SK-MEL-5 (cell line): ENCODE results near the gene TFAP2C. TPM values are rescaled to one million over a fixed set of nuclear protein-coding genes. Genes with fewer than 3 reads are reported as not detected.
"Not testable (repeated sequence)": the region's sequence is repeated elsewhere in the genome, so short reads cannot be mapped to it uniquely, and the experiment has no call there.

Experiments used
- DNase-seq: peaks from one replicate; pipeline ENCODE4 v3.0.0-alpha.2; 2016; ENCODE audit warnings: low read depth, low spot score
- in situ Hi-C: cut with HindIII; loops from 2 replicates; pipeline ENCODE4 v1.10.0; 2016; ENCODE audit warnings: low sequenced_read_pairs, high pct_unique_total_duplicates, low pct_unique_long_range_greater_than_20kb
- total RNA-seq: library from RNA; depleted of rRNA; stranded (reverse); fragments of >200 nt; shearing (Covaris generic); gene quantifications from 2 replicates; pipeline ENCODE4 v1.2.3, GENCODE V29; 2014

The TFAP2C gene
- total RNA-seq, 1 experiment from 2014 or later = 2.0 TPM

GRCh38 chr20:56608376-56608775 lies 20.7 kb upstream of the TFAP2C start:
- in situ Hi-C loops = no loop called here

GRCh38 chr20:56609321-56609720 lies 19.8 kb upstream of the TFAP2C start:
- no peak for DNase-seq
- in situ Hi-C loops = no loop called here

More at GRCh38 chr20:56608376-56608775, 20.7 kb upstream of the TFAP2C start:
- DNase-seq = no peak

DNA sequence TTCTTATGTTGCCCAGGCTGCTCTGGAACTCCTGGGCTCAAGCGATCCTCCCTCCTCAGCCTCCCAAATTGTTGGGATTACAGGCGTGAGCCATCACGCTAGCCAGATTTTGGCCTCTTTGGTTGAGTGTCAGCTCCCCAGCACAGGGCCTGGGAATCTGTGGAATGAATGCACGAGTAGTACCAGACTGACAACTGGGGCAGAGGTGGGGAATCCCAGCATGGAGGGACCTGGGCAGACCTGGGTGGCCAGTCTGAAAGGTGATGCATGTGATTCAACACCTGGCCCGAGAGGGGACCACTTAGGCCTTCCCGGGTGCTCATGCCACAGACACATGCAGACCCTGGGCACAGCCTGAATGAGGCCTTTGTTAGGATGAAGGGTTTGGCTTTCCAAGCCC lies 19.0 kb upstream of the TFAP2C start:
- DNase-seq = no peak
- in situ Hi-C loops = no loop called here

DNA sequence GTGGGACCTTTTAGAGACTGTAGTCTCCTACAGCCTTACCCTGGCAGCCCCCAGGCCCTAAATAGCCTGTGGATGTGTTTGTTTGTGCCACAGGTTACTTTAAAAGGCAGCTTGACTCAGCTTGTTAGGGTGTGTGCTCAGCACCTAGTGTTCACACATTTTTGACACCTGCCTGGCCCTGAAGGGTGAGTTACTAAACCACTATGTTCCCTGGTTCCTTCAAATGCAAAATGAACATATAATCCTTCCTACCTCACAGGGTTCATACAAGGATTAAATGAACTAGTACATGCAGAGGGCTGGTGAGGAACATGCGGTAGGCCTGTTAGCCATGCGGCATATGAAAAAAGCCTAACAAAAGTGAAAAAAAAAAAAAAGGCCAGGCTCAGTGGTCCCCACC lies 14.9 kb upstream of the TFAP2C start:
- in situ Hi-C loops = no loop called here

DNA sequence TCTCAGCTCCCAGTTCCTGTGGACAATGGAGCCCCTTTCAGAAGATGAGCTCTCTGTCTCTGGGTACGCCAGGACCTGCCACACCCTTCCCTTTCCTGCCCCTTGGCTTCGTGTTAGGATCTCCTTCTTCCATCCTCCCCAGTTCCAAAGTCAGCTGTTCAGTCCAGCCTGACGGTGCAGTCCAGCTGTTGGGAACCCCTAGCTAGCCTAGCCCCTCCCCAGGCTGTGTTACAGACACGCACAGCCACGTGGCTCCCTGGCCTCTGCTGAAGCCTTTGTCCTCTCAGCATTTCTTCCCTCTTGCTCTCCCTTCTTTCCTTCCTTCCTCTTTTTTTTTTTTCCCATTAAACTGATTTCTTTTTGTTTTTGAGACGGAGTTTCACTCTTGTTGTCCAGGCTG lies 12.4 kb upstream of the TFAP2C start:
- DNase-seq = peak; percentile 52
- in situ Hi-C loops = no loop called here

More for the DNA sequence above, 14.9 kb upstream of the TFAP2C start:
- DNase-seq = no peak

- DNase-seq = no peak
- in situ Hi-C loops = no loop called here
These were observed 11.6 kb upstream of the TFAP2C start for GRCh38 chr20:56617489-56617888.

DNA sequence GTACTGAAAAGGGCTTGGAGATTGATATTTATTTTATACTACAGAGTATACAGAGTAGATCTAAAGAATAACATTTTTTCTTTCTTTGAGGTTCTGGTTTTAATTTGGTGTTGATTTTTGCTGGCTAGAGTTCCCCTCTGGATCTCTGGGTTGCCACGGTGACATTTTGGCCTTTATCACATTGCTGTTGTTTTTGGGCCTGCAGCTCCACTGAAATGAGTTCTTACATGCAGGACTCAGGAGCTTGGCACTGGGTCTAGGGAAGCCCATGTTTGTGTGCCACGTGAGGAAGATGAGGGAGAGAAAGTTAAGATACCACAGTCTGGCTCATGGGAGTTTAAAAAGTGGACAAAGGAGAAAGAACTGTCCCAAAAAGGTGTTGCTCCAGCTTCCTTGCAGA lies 7.4 kb upstream of the TFAP2C start:
- in situ Hi-C loops = no loop called here

DNA sequence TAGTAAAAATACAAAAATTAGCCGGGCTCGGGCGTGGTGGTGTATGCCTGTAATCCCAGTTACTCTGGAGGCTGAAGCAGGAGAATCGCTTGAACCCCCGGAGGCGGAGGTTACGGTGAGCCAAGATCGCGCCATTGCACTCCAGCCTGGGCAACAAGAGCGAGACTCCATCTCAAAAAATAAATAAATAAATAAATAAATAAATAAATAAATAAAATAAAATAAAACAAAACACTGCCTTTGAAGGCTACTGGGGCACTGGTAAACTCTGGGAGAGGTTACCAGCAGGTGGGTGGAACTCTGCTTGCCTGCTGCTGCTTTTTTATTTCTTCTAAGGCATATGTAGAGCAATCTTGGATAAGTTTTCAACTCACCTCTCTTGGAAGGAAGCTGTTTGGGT lies 5.2 kb upstream of the TFAP2C start:
- DNase-seq, in situ Hi-C loops: not testable (repeated sequence)

More for the DNA sequence above, 7.4 kb upstream of the TFAP2C start:
- no peak for DNase-seq

- in situ Hi-C loops = no loop called here
- DNase-seq = no peak
These were observed 4.1 kb upstream of the TFAP2C start for GRCh38 chr20:56624786-56625681.

DNA sequence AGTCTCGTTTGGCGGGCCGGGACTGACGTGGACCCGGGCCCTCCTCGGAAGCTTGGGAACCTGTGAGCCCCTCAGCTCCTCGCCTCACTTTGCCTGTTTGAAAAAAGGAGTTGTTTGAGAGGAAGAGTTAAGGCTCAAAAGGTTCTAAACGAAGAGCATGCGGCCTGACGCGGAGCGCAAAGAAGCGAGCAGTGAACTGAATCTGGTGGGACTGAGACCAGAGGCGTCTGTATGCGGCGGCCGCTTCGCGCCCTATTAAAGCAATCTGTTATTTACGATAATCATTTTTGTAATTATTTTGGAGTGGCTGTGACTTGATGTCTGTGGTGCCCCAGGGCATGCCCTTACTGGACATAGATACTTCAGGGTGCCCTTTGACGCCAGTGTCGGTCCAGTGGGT lies 3.3 kb upstream of the TFAP2C start:
- in situ Hi-C loops = no loop called here
- no peak for DNase-seq

- in situ Hi-C loops = no loop called here
These were observed 2.6 kb upstream of the TFAP2C start for GRCh38 chr20:56626367-56627121.

DNA sequence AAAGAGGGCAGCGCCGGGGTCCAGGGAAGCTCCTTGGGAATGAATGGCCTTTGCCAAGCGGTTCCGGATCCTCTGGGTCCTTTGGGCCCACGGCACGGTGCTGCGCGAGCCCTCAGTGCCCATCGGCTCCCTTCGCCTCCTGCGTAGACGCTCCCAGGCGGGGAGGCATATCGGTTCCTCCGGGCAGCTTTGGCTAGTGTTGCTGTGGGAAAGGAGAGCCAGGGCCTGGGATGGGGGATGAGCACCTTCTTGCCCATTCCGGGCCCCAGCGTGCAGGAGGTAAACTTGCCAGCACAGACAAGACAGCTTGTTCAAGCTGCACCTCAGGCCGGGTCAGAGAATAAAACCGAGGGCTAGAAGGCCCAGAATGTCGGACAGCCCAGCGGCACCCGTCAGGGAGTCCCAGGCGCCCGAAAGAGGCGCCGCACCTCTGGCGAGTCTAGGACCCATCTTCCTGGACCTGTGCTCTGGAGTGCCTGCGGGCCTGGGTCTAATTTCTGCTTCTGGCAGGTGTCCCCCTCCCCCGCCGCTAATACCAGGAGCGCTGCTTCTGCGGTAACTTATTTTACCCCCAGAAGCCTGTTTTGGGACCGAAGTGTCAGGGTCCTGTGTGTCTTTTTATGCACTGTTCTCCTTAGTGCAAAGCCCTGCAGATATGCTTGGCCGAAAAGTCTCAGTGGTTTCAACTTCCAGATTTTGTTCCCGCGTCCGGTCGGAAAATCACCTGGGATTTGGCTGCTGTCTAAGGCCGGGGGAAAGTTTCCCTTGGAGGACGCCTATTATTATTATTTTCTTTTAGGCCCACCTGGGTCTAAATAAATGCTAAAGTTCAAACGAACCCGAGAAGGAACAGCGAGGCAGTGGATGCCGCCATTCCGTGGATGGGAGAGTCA lies 1.7 kb upstream of the TFAP2C start:
- DNase-seq = no peak
- in situ Hi-C loops = no loop called here

More at GRCh38 chr20:56626367-56627121, 2.6 kb upstream of the TFAP2C start:
- DNase-seq = no peak

DNA sequence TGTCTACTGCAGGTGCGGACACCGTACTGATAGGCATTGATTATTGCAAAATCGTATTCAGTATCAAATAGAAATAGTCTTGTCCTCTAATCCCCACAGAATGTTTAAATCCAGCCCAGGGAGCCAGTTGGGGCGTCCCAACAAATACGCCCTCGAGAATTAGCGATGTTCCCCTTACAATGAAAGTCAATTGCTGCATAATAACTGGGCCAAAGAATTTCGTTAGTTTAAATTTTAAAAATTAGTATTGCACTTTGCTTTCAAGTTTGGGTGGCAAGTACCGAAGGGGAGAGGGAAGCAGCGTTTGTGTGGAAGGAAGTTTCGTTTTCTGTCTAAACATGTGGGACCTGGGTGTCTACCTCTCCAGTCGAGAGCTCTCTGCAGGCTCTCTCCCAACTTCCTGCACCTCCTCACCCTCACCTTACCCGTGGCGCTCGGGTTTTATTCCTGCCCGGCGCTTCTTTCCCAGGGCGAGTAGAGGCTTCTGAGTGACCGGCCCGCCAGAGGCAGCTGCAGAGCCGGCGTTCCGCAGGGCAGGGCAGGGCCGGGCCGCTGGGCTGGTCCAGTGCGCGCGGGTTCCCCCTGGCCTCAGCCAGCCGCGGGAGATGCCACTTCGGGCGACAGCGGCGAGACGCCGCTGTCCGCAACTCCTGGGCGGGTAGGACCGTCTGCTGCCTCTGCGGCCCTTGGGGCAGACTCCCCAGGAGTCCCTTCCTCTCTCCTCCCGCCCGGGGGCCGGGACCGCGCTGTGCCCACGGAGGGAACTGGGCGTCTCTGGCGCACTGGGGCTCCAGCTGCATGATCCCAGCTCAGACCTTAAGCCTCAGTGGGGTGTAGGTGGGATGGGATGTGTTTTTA lies 862 bp upstream of the TFAP2C start:
- in situ Hi-C loops = no loop called here
- DNase-seq = no peak

DNA sequence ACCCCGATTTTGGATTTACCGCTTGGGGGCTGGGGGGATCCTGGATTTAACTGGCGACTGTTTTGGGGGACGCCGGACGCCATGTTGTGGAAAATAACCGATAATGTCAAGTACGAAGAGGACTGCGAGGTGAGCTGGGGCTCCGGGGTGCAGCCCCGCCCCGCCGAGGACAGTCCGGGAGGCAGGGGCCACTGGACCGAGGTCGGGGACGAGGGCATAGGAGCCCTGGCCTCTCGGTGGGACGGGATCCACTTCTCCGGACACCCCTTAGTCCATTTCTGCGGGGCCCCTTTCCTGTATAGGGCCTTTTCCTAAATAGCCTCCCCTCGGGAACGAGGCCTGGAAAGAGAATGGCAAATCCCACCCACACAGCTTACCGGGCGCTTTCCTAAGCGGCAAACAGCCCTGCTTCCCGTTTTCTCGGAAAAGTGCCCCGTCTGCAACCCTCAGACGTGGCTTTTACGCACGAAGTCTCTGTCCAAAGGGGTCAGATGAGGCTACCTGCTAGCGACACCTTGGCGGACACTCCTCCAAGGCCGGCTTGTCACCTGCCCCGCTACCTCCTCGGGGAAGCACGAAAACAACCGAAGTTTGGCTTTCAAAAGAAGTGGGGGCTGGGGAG lies 469 bp downstream of the TFAP2C start:
- no peak for DNase-seq
- in situ Hi-C loops = no loop called here

DNA sequence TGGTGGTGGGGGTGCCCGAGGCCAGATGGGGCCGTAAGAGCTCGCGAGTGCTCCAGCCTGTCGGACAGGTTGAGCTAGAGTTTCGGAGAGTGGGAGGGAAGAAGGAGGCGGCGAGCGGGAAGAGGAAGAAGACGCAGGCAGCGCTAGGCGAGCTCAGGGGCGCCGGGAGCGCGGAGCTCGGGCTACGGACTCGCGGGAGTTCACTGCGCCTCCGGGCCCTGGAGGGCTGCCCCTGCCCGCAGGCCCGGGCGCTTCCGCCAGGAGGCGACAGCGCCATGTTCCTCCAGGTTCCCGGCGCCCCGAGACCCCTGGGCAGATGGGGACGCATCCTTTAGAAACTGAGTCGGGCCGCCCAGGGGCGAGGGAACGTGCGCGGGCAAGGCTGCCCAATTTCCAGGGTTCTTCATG lies 984 bp downstream of the TFAP2C start:
- peak; percentile 23 for DNase-seq
- in situ Hi-C loops = no loop called here

DNA sequence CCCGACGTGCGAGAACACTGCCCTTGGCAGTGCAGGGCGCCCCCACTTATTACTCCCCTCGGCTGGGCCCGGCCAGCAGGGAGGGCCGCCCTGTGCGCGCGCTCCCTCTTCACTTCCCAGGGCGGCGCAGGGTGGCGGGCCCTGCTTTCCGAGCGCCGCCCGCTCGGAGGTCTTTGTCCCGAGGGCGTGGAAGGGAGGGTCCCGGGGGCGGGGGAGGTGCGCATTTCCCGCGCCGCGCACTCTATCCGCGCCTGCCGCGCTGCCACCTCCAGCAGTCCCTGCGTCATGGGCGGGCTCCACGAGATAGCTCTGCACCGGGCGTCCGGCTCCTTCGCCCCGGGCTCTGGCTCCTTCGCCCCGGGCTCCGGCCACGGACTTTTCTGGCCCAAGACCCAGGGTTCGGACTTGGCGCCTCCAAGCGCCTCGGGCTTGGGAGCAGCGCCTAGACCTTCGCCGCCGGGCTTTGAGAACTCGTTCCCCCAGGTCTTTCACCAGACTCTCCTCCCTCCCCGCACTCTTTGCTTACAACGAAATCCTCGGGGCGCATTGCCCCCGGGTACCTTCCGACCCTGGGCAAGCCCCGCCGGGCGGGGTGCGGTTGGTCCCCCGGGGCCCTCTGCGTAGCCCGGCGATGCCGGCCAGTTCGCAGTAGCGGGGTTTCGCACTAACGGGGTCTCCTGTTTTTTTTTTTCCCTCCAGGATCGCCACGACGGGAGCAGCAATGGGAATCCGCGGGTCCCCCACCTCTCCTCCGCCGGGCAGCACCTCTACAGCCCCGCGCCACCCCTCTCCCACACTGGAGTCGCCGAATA lies 1.6 kb downstream of the TFAP2C start:
- no peak for DNase-seq
- in situ Hi-C loops = no loop called here
